GM12878 (cell line): Measurements from ENCODE around the gene GRIN2A.

Experiments used
- CTCF ChIP-seq, 3 experiments: IDR thresholded peaks in 2 of 3; conservative IDR thresholded peaks in 1 of 3; 2 replicates each; pipeline ENCODE4 v1.5.1; 2011; ENCODE audit warnings: low read depth in 3 of 3, low read length in 3 of 3, mild to moderate bottlenecking in 3 of 3, control low read depth in 2 of 3, moderate library complexity in 2 of 3, inconsistent platforms in 1 of 3, mixed read lengths in 1 of 3; ENCODE audit not compliant: control insufficient read depth in 2 of 3, insufficient read depth in 1 of 3; ENCODE audit errors: extremely low read depth in 1 of 3
- POLR2A ChIP-seq: IDR thresholded peaks from 2 replicates; pipeline ENCODE4 v1.6.1; 2011; ENCODE audit warnings: low read depth, mild to moderate bottlenecking, low read length
- YY1 ChIP-seq: IDR thresholded peaks from 2 replicates; pipeline ENCODE4 v1.6.1; 2011; ENCODE audit warnings: low read depth, mild to moderate bottlenecking, low read length

GRCh38 chr16:9957002-9957401 is 225.2 kb downstream of the GRIN2A start:
- TF ChIP-seq CTCF (IDR thresholded peaks at IDR 0.05 in 2 of 3, conservative IDR thresholded peaks at IDR 0.05 in 1 of 3; ENCODE audit: control insufficient read depth in 2 of 3, extremely low read depth in 1 of 3, insufficient read depth in 1 of 3, low read depth in 3 of 3, low read length in 3 of 3): no peak
- no peak for TF ChIP-seq POLR2A
- no peak for TF ChIP-seq YY1
